GM19035 (cell line): ENCODE measurements around the gene KRT32.

Experiments
- ATAC-seq: cut with Tn5 transposase; IDR thresholded peaks from one replicate; pipeline ENCODE4 v1.9.1; 2021; ENCODE audit not compliant: unreplicated experiment

KRT32 gene

GRCh38 chr17:41466988-41467387 lies at the start of gene KRT32:
TSS of gene KRT32 (minus strand) at chr17:41467386. CDS start at chr17:41467325, 61 bp downstream.
- ATAC-seq = no peak

DNA sequence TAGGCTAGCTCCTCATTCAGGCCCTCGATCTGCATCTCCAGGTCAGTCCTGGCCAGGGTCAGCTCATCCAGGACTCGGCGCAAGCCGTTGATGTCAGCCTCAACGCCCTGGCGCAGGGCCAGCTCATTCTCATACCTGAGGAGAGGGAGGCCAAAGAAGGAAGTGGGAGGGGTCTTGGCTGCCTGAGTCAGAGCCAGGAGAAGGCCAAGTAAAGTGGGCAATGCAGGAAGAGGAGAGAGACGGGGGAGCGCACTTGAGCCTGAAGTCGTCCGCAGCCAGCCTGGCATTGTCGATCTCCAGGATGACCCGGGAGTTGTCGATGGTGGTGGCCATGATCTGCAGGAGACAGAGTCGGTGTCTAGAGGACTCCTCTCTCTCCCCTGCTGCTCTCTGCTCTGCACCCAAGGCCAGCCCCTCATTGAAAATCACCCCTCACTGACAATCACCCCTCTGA lies 49.7 kb upstream of the KRT32 start:
- ATAC-seq = no peak

DNA sequence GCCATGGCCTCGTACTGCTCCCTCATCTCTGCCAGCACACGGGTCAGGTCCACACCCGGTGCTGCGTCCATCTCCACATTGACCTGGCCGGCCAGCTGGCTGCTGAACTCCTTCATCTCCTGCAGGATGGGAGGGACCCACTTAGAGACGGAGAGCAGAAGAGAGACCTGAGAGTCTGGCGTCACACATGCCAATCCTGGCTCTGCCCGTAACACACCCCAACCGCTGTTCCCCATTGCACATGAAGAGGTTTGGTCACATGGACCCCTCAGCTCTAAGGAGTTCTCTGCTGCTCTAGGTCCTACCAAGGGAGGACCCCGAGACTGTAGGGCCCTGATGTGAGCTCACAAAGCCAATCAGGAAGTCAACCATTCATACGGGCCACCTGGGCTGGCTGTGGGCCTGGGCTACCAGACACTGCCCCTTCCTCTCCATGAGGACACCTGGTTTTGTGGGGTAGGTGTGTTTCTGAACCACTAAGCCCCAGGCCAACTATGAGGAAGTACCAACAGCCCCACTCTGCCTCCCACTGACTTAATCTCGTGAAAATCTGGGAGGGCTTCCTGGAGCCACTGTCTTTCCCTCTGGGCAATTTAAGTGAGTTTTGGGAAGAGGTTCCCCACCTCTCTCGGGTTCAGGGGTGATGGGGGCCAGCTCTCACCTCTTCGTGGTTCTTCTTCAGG lies 49.1 kb upstream of the KRT32 start:
- no peak for ATAC-seq

DNA sequence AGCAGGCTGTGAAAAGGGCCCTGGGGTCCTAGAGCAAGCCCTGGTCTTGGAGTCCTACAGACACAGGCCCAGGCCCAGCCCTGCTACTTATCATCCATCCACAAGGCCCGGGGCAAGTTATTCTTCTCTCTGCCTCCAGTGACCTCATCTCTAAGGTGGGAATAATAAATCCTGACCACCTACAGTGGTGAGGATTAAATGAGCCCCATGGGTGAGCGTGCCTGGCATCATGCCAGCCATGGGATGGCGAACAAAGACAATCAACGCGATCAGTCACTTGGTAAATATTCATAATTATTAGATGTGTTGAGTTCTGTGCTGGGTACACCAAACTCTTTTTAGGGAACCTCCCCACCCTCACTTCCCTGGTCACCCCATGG lies 46.0 kb upstream of the KRT32 start:
- no peak for ATAC-seq

GRCh38 chr17:41512546-41513167 lies 45.5 kb upstream of the KRT32 start:
- no peak for ATAC-seq

DNA sequence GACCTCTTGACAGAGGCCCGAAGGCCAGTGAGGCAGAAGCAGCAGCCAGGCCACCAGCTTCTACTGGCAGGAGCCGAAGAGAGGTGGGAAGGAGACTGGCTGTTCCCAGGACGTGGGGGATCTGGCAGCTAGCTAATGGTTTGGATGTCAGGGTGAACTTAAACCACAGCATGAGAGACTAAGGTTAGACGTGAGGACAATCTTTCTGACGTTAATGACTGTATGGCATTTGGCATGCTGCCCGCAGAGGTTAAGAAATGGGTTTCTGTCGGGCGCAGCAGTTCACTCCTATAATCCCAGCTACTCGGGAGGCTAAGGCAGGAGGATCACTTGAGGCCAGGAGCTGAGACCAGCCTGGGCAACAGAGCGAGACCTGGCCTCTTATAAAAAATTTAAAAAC lies 44.5 kb upstream of the KRT32 start:
- no peak for ATAC-seq

DNA sequence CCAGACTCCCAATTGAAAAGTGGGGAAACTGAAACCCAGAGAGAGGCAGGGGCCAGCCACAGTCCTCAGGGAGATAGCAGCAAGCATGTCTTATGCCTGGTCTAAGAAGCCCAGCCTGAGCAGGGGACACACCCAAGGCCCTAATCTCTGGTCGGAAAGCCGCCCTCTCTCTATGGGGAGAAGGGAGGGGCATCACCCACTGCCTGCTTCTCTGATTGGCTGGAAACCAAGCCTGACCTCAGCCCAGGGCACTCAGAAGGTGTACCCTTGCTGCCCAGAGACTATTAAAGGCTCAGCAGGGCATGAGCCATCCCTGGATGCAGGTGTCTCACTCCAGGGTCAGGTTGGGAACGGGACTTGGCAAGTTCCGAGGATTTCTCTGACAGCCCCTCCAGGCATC lies 43.9 kb upstream of the KRT32 start:
- ATAC-seq = no peak

- ATAC-seq = no peak
Measured at GRCh38 chr17:41510251-41511065, 43.3 kb upstream of the KRT32 start.

DNA sequence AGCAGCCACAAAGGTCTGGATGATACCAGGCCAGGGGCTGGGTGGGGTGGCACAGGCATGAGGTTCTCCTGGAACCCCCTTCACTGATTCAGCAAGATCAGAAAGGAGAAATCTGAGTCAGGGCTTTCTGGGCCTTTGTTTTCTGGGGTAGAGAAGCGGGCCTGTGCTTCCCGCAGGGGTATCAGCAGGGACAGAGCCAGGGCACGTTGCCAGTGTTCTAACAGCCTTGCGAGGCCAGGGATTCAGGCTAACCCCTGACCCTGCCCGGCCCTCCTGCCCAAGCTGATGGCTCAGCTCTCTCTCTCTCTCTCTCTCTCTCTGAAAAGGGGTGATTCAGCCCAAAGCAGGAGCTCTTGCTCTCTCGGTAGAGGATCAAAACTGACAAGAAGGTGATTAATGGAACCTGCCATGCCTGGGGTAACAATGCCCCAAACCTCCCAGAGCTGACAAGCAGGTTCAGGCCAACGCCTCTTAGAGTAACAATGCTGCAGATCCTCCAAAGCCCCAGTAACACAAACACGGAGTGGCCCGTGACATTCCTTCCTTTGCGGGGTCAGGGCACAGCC lies 40.2 kb upstream of the KRT32 start:
- no peak for ATAC-seq

DNA sequence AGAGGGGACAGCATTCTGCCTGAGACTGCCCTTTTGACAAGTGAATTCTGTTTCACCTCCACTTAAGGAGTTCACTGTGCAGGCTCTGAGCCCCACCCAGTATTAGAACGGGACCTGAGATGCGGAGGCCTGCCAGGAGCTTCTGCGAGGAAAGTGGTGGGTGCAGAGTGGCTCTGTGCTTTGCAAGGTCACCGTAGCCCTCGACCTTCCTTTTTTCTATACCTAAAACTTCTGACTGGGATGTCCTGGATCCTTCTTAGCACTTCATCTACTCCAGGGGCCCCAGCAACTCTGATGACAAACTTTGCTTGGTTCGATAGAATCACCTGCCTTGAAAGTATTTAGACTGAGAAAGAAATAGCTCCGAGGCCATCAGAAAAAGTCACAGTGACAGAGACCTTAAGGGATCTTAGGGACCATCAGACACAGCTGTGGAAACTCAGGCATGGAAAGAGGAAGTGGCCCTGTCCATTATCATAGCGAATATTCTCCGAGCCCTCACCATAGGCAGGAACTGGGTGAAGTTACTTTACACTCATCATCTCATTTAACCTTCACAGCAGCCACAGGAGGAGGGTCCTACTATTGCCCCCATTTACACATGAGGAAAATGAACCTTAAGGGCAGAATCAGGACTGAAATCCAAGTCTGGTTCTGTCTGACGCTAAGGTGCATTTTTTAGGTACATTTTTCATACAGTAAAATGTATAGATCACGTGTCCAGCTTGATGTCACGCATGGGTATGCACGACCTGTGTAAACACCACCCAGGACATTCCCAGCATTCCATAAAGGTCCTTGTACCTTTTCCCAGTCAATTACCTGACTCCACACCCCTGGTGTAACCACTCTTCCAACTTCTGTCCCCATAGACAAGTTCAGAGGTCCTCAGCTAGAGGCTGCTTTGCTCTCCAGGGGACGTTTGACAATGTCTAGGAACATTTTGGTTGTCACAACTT lies 38.9 kb upstream of the KRT32 start:
- no peak for ATAC-seq

DNA sequence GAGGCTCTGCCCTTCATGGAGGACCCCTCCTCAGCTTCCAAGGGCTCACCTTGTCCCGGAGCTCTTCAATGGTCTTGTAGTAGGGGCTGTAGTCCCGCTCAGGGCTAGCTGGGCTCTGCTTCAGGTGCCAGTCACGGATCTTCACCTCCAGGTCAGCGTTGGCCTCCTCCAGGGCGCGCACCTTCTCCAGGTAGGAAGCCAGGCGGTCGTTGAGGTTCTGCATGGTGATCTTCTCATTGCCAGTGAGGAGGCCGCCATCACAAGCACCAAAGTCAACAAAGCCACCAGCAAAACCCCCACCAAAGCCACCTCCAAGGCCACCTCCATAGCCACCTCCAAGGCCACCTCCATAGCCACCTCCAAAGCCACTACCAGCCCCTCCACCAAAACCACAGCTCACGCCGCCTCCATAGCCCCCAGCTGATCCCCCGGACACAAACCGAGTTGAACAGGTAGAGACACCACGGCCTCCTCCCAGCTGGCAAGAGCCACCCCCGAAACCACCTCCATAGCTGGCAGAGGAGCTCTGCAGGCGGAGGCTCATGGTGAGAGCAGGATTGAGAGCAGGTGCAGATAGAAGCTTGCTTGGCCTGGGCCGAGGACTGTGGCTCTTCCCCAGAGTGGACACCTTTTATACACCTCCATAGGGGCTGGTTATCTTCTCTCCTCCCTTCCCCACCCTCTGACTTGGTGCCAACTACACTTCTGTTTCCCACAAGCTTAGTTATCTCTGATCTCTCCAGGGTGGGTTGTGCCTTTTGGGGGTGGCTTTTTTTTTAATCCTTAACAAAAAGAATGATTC lies 38.0 kb upstream of the KRT32 start, which contains the start of gene KRT13:
Gene KRT13, minus strand, starts transcription at position 606 of the 802 bp plus-strand sequence. Its CDS starts 62 bp downstream, at position 544.
- ATAC-seq = no peak

GRCh38 chr17:41504246-41504977 lies 37.2 kb upstream of the KRT32 start:
- ATAC-seq = no peak

- ATAC-seq = no peak
Measured at GRCh38 chr17:41503202-41503601, 36.0 kb upstream of the KRT32 start.

DNA sequence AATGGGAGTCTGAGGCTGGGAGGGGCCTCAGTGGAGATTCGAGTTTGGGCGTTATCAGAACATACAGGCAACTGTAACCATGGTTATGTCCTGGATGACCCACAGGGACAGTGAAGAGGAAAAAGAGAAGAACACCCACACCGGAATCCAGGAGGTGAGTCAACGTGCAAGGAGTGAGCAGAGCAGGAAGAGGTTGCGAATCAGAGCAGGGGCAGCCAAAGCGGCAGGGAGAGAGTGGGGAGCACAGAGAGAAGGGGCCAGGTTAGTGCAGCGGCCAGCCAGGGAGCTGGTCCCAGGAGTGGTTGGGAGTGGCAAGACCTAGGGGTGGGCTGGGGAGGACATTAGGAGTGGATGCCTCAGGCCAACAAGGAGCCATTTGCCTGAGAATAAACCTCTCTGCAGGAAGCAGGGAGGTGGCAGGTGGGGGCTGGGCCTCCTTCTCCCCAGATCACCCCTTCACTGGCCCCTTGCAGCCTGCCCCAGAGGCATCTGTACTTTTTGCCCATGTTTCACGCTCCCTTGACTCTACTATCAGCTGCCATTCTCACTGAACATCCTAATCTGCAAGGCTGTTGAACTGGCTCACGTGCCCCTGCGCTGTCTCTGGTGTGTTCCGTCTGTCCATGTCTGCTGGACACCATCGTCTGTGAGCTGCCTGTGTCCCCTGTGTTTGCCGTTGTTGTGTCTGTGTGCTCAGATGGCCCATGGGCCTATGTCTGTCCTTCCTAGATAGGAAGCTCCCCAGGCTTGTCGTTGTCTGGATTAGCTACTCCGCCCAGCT lies 33.1 kb upstream of the KRT32 start:
- ATAC-seq = no peak

- no peak for ATAC-seq
Measured at GRCh38 chr17:41499714-41500113, 32.5 kb upstream of the KRT32 start.

DNA sequence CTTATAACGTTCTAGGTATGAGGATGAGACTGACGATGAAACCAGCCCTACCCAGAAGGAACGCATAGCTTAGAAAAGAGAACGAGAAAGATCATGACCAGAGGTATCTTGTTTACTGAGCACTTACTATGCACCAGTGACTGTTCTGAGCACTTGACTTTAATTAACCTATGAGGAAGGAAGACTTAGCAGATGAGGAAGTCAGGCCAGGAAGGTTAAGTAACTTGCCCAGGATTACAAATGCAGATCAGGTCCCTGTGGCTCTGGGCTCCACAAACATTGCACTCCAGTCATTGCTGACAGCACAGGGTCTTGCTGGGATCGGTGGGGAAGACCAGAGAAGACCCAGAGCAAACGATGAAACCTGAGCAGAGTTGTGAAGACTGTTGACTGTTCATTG lies 31.1 kb upstream of the KRT32 start:
- ATAC-seq = no peak

DNA sequence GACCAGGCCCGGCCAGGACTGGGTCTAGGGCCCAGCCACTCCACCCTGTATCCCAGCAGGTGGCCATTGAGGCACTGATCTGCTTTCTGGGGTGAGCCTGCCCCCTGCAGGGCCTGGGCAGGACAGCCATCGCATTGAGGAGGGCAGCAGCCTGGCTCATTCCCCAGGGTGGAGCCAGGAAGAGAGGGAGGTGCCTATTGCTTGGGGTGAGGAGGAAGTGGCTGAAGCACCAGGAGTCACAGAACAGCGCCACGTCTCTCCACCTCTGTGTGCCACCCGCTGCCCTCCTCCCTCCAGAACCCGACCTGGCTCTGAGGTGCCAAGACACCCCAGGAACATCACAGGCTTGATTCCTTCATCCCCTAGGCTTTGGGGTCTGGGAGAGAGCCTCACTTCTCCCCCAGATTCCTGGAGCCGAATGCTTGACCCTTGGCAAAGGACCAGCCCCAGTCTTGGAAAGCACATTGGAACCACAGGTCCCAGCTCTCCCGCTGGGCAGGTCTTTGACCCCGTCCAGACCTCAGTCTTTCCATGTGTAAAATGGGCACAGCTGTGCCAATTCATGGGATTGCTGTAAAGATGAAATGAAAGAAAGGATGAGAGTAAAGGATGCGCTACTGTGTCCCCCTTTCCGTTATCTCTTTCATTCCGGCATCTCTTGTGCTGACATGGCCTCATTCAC lies 29.8 kb upstream of the KRT32 start:
- ATAC-seq = no peak

- ATAC-seq = no peak
Measured at GRCh38 chr17:41494524-41494923, 27.3 kb upstream of the KRT32 start.
